Stimulated activated CD8-positive, alpha-beta memory T cell treated with anti-CD3 and anti-CD28 coated beads, Interleukin-4, amount 100 ng/mL, for 4 hours (primary cell): ENCODE measurements around the gene ACYP2.
"Not testable (repeated sequence)": the region's sequence is repeated elsewhere in the genome, so short reads cannot be mapped to it uniquely, and the experiment has no call there.

Source experiments
- DNase-seq, 2 donors: peaks; one replicate each; pipeline ENCODE4 v3.0.0-alpha.2; 2020; ENCODE audit warnings: low read depth in 2 of 2, low spot score in 1 of 2

The ACYP2 gene

GRCh38 chr2:54097124-54097523, 18.3 kb upstream of the ACYP2 start:
- no peak for DNase-seq

DNA sequence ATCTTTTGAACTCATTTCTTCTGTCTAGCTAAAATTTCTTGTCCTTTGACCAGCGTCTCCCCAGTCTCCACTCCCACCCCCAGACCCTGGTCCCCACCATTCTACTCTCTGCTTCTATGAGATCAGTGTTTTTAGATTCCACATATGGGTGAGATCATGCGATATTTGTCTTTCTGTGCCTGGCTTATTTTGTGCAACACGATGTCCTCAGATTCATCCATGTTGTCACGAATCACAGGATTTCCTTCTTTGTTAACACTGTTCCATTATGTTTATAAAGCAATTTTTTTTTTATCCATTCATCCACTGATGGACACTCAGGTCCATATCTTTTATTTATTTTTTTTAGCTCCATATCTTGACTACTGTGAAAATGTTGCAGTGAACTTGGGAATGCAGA, 16.0 kb upstream of the ACYP2 start:
- DNase-seq: no peak

DNA sequence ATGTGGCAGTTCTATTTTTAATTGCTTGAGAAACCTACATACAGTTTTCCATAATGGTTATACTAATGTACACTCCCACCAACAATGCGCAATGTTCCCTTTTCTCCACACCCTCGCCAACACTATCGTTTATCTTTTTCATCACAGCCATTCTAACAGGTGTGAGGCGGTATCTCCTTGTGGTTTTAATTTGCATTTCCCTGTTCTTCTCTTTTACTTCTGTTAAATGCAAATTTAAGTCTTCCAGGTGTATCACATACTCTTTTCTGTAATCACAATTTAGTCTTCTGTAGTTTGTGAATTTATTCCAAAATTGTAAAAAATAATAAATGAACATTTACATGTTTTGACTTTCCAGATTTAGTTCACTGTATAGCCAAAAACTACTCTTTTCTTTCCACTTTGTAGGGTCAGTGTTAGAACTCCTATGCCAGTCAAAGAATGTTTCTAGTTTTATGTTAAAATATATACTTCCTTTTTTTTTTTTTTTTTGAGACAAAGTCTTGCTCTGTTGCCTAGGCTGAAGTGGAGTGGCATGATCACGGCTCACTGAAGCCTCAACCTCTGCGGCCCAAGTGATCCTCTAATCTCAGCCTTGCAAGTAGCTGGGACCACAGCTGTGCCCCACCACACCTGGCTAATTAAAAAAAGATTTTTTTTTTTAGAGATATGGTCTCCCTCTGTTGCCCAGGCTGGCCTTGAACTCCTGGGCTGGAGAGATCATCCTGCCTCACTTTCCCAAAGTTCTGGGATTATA, 15.4 kb upstream of the ACYP2 start:
- DNase-seq: no peak

DNA sequence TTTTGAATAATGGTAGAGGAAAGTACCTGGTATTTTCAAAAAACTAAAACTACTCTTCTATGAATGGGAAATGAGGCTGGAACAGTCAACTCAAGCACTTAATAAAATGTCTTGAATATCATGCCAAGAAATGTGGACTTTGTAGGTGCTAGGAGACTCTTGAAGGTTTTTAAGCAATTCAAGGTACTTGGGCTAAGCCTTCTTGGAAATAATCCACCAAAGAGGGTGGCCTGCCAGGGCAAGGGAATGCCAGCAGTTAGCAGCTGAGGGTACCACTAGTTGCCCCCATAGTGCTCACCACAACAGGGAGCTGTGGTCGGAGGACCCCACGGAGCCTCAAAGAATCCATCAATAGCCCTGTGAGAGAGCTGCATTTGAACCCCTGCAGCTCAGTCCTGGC, 14.6 kb upstream of the ACYP2 start:
- no peak for DNase-seq

DNA sequence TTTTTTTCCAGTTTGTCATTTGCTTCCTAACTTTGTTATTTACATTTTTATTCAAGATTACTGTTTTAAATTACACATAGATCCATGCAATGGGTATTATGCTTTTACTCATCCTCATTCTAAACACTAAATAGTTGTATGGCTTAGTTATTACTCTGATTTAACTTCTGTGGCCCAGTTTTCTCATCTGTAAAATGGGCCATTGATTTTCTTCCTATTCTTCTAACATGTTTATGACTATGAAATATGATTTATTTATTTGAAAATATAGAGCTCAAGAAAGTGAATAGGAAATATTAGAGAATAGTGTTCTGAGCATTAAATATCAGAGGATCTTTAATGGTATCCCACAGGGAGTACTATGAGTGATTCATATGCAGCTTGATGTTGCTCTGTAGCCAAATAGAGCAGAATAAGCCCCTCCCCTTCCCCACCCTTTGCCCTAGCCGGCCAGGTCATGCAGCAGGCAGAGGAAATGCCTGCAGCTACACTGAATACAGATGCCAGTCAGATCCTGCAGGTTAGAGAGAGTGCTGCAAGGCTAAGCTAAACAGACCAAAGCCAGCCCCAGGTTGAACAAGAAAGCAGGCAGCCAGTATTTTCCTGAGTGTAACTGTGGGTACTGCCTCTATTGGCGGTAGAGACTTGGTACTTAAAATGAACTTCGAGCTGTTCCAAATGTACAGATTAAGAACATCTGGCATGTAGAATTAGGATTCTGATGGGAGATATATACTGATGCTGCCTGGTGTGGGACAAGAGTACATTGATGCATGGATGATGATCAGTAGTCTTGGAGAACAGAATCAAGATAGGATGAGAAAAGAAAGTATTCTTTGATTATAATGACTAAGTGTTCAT, 11.7 kb upstream of the ACYP2 start:
- DNase-seq: no peak

DNA sequence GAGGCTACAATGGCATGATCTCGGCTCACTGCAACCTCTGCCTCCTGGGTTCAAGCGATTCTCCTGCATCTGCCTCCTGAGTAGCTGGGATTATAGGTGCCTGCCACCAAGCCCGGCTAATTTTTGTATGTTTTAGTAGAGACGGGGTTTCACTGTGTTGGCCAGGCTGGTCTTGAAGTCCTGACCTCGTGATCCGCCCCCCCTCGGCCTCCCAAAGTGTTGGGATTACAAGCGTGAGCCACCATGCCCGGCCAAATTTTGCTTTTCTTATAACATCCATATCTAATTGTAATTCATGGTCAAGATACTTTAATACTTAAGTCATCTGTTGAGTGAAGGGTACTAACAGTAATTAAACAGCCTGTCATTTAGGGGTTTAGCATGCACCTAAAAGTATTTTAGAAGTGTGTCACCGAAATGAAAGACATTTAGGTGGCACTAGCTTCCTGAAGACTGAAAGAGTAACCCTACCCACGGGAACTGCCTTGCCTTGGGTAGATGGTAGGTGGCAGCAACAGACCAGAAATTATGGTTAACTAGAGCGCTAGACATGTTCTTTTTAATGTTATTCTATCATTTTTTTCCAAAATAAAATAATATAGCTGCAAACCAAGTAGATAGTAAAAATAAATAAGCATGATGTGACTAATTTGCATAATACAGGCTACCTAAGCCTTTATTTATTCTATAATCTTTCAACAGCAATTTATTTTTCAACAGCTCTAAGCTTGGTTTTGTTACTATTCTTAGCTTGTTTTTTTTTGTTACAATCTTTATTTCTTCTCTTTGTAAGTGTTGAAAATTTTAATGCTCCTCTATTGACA, 8.6 kb upstream of the ACYP2 start:
- no peak for DNase-seq

DNA sequence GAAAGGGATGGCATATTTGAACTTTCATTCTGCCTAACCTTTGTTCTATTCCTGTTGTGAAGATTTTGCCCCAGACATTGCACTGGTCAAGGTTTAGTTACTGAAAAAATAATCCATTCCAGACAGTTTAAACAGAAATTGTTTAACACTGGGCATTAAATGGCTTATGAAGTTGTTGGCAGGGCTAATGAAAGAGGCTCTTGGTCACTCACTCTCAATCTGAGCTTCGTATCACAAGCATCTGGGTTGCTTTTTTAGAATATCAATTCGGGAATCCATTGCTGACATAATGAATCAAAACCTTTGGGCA, 8.0 kb upstream of the ACYP2 start:
- no peak for DNase-seq

- no peak for DNase-seq
Measured at GRCh38 chr2:54107903-54108615, 7.4 kb upstream of the ACYP2 start.

- no peak for DNase-seq
Measured at GRCh38 chr2:54109848-54110247, 5.6 kb upstream of the ACYP2 start.

- not testable (repeated sequence) for DNase-seq
Measured at GRCh38 chr2:54114479-54114878, 936 bp upstream of the ACYP2 start.

GRCh38 chr2:54114936-54115283, 505 bp upstream of the ACYP2 start:
- no peak for DNase-seq

DNA sequence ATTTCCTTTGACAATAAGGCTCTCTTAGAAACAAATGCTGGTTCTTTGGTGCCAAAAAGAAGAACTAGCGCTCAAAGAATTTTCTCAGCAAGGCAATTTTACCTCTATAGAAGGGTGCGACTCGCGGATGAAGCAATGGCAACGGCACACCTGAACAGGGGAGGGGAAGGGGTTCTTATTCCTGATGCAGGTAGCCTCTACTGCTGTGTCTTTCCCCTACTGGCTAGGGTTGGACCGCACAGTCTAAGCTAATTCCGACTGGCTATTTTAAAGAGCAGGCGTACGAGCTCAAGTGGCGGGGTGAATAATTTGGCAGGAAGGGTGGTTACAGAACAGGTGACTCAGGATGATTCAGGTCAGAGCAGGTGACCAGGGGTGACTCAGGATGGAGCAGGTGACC, 1.2 kb downstream of the ACYP2 start:
- not testable (repeated sequence) for DNase-seq

- no peak for DNase-seq
Measured at GRCh38 chr2:54120950-54121349, 5.5 kb downstream of the ACYP2 start.

- no peak for DNase-seq
Measured at GRCh38 chr2:54122171-54122935, 6.9 kb downstream of the ACYP2 start.

DNA sequence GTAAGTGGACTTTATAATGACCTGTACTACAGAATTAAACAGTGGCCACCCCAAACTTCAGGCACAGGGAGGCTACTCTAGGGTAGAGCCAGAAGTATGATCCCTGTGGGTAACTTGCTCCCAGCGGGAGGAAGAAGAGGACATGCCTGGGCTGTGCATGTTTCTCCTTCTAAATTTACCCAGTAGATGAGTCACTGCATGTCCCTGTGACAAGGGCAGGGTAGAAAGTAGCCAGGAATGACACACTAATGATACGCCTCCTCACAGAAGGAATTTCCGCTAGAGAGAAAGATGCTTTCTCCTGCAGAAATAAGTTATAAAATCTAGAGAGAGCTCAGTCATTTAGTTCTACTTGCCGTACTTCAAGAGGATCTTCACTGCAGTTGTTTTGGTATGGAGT, 7.5 kb downstream of the ACYP2 start:
- no peak for DNase-seq

DNA sequence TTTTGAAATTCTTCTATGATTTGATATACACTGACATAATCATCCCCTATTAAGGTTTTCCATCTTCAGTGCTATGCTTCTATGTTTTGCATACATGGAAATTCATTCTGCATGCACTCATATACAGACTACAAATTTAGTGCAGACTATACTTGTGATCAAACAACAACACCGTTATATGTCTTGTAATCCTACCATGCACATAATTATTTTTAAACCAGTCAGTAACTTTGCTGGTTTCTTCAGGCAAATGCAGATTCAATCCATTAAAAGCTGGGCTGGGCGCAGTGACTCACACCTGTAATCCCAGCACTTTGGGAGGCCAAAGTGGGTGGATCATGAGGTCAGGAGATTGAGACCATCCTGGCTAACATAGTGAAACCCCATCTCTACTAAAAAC, 11.8 kb downstream of the ACYP2 start:
- DNase-seq: not testable (repeated sequence)

DNA sequence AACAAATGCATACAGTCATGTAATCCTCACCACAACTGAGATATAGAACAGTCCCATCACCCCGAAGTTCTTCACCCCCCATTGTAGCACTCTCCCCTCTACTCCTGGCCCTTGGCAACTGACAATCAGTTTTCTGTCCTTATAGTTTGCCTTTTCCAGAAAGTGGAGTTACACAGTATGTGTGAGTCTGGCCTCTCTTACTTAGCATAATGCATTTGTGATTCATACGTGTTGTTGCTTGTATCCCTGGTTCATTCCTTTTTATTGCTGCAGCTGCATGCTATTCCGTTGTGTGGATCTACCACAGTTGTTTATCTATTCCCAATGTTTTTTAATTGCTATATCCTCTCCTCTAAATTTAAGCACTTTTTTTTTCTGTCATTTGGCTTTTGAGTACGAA, 17.6 kb downstream of the ACYP2 start:
- no peak for DNase-seq

DNA sequence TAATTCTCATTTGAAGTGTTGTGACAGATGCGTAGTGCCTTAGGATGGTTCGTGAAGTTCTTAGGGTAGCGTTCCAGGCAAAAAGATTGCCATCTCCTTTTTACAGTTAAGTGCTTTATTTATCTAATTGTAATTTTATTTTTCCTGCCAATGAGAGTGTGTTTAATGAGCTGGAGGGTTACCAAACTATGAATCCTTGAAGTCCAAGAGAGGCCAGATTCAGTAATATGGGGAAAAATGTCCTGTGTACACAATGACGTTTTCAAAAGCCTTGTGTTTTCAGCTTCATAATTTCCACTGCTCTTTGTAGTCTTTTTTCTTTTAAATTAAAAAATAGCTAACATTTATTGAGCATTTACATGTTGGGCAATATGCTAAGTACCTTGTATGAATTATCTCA, 23.8 kb downstream of the ACYP2 start:
- DNase-seq: no peak

GRCh38 chr2:54143780-54144179, 28.4 kb downstream of the ACYP2 start:
- DNase-seq: no peak

GRCh38 chr2:54148391-54148790, 33.0 kb downstream of the ACYP2 start:
- no peak for DNase-seq
